Left lung (tissue), 10 donors: ENCODE data around the gene ZNF609. TPM values are rescaled to one million over a fixed set of nuclear protein-coding genes. Genes with fewer than 3 reads are reported as not detected.
A peak's percentile ranks its signal among the peaks of the same experiment; 100 is the strongest.

Experiments used
- ATAC-seq: fragments of 200-7000 bp; cut with Tn5 transposase; one replicate; pipeline ENCODE4 v1.9.1; 2020; ENCODE audit warnings: moderate library complexity
- DNase-seq, 4 donors: peaks; one replicate each; pipeline ENCODE4 v3.0.0-alpha.2; 2013 to 2020
- H3K27ac ChIP-seq, 2 donors: fragments of 200-600 bp; sonication (generic) in 1 of 2; one replicate each; pipeline versions ENCODE4 v1.5.0 to v1.8.0; 2020 to 2021
- H3K27me3 ChIP-seq, 2 donors: fragments of 200-600 bp; sonication (generic) in 1 of 2; one replicate each; pipeline versions ENCODE4 v1.5.0 to v1.8.0; 2020 to 2021
- H3K36me3 ChIP-seq, 2 donors: fragments of 200-600 bp; sonication (generic) in 1 of 2; one replicate each; pipeline versions ENCODE4 v1.5.0 to v1.8.0; 2020 to 2021
- H3K4me1 ChIP-seq, 2 donors: fragments of 200-600 bp; one replicate each; pipeline ENCODE4 v1.8.0; 2021
- H3K4me3 ChIP-seq, 2 donors: fragments of 200-600 bp; sonication (generic) in 1 of 2; one replicate each; pipeline versions ENCODE4 v1.5.0 to v1.8.0; 2020 to 2021; ENCODE audit warnings: mild to moderate bottlenecking in 1 of 2
- H3K9me3 ChIP-seq, 2 donors: fragments of 200-600 bp; sonication (generic) in 1 of 2; one replicate each; pipeline versions ENCODE4 v1.5.0 to v1.8.0; 2020 to 2021
- CTCF ChIP-seq, 2 donors: fragments of 200-600 bp; sonication (generic) in 1 of 2; IDR thresholded peaks; one replicate each; pipeline versions ENCODE4 v1.5.0 to v1.8.0; 2021; ENCODE audit warnings: antibody characterized with exemption in 2 of 2
- intact Hi-C, 2 donors: fragments of 100-400 bp; cut with DNase I; formaldehyde crosslinking; loops; one replicate each; pipeline versions ENCODE4 v1.11.2 to v1.14.2; 2022
- polyA plus RNA-seq, 6 donors: library from polyadenylated mRNA; unstranded; fragments of 120-200 nt; gene quantifications; one replicate each; pipeline ENCODE4 v1.2.1, GENCODE V29; 2013; ENCODE audit not compliant: insufficient read length in 6 of 6
- total RNA-seq, 2 donors: library from RNA; stranded (reverse); fragmentation: NEBNext Ultra II Directional; extraction: Animal tissue kit (Norgen Biotek cat#: 25700); gene quantifications; one replicate each; pipeline ENCODE4 v1.2.1, GENCODE V29; 2021
- donor health status: DM: no; HTN: yes; CAD: no.
- donor health status: DM: no; HTN: no; CAD: no.

The ZNF609 gene
- total and polyA plus RNA-seq, 8 donors: 31.9 to 37.4 (median 36.7) TPM

GRCh38 chr15:64716452-64716851 lies 256.1 kb downstream of the ZNF609 start:
- intact Hi-C loops: no loop called here
- Histone ChIP-seq H3K27ac (no peak overlapping the region), H3K27me3 (no peaks in the 10 kb centered on the region), H3K4me3 (no peak overlapping the region), H3K9me3 (no peaks in the 10 kb centered on the region), H3K4me1 (peaks cover 0 to 16% of the 10 kb centered on the region in 2 donors), H3K36me3 (no peaks in the 10 kb centered on the region)
- ATAC-seq (no peak), DNase-seq (no peak)
- TF ChIP-seq CTCF (IDR thresholded peaks at IDR 0.05): no peak

- peak overlapping the region; percentile 19 to 64 for H3K27ac ChIP-seq
These were observed 256.8 kb downstream of the ZNF609 start for GRCh38 chr15:64717130-64717529.

DNA sequence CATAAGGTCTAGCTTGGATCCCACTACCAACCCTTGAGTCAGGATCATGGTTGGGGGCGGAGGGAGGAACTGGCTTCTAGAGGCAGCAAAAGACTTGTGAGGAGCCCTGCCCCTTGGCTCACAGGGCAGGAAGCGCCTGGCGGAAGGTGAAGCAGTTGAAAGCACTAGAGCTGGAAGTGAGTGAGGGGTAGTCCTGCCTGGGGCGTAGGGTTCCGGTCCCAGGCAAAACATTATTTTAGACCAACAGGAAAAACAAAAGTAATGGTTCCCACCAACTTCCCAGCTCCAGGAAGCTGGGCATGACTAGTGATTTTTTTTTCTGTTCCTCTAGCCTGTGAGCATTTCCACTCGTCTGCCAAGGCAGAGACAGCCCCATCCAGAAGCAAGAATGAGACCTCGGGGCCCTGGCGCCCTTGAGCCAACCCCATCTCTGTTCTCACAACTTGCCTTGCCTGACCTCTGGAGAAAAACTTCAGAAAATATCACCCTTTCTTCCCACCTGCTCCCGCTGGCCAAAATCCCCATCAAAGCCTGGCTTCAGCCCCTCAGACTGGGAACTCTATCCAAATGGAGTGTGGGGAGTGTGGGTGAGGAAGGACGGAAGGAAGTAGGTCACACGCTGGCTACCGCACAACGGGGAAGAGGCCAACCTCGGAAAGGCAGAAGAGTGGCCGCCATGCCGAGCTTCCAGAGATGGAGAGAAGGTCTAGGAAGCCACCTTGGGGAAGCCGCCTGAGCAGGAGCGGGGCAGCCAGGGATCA lies 257.5 kb downstream of the ZNF609 start:
- ATAC-seq (peak; percentile 41), DNase-seq (no peak)
- H3K4me1 ChIP-seq: peaks cover 0 to 16% of the 10 kb centered on the region in 2 donors
- TF ChIP-seq CTCF (IDR thresholded peaks at IDR 0.05): no peak
- no peak overlapping the region for H3K4me3 ChIP-seq
- no peaks in the 10 kb centered on the region for H3K27me3 ChIP-seq
- no peaks in the 10 kb centered on the region for H3K9me3 ChIP-seq
- no peaks in the 10 kb centered on the region for H3K36me3 ChIP-seq
- H3K27ac ChIP-seq: peak overlapping the region; percentile 28 to 64
- intact Hi-C loops: no loop called here

More at GRCh38 chr15:64717130-64717529, 256.8 kb downstream of the ZNF609 start:
- H3K9me3 ChIP-seq: no peaks in the 10 kb centered on the region
- ATAC-seq: no peak
- no peaks in the 10 kb centered on the region for H3K36me3 ChIP-seq
- no peak for TF ChIP-seq CTCF (IDR thresholded peaks at IDR 0.05)
- no peaks in the 10 kb centered on the region for H3K27me3 ChIP-seq
- DNase-seq: no peak
- peaks cover 0 to 16% of the 10 kb centered on the region in 2 donors for H3K4me1 ChIP-seq
- no peak overlapping the region for H3K4me3 ChIP-seq
- intact Hi-C loops: no loop called here

GRCh38 chr15:64720188-64720587 lies 259.8 kb downstream of the ZNF609 start:
- H3K27ac ChIP-seq: no peak overlapping the region
- ATAC-seq (no peak), DNase-seq (no peak)
- no peaks in the 10 kb centered on the region for H3K9me3 ChIP-seq
- intact Hi-C loops: no loop called here
- no peak overlapping the region for H3K4me3 ChIP-seq
- no peak for TF ChIP-seq CTCF (IDR thresholded peaks at IDR 0.05)
- no peaks in the 10 kb centered on the region for H3K27me3 ChIP-seq
- H3K36me3 ChIP-seq: no peaks in the 10 kb centered on the region
- peaks cover 0 to 16% of the 10 kb centered on the region in 2 donors for H3K4me1 ChIP-seq

- Histone ChIP-seq H3K9me3 (no peaks in the 10 kb centered on the region), H3K4me1 (no peaks in the 10 kb centered on the region), H3K36me3 (no peaks in the 10 kb centered on the region), H3K4me3 (no peak overlapping the region), H3K27me3 (no peaks in the 10 kb centered on the region), H3K27ac (no peak overlapping the region)
- TF ChIP-seq CTCF (IDR thresholded peaks at IDR 0.05): no peak
- intact Hi-C loops: loop anchor here in 1 of 2 donors (2.0 to 10.0 kb wide), 2 partner anchors 81 to 175 kb away; no protein-coding TSS in a partner anchor
- DNase-seq (no peak), ATAC-seq (no peak)
These were observed 269.8 kb downstream of the ZNF609 start for GRCh38 chr15:64730151-64730550.
